SU-DHL-6 (cell line): ENCODE data around the gene CCDC85A.

Experiments
- EZH2phosphoT487 ChIP-seq: fragments of 200-600 bp; sonication (generic), shearing (Covaris generic); conservative IDR thresholded peaks from 2 replicates; pipeline ENCODE4 v1.6.1; 2018; ENCODE audit warnings: mild to moderate bottlenecking, antibody characterized with exemption, low read length, moderate library complexity, mixed read lengths
- TF ChIP-seq, protein P1 (sequence below): fragments of 200-600 bp; sonication (generic); IDR thresholded peaks from one replicate; pipeline ENCODE4 v1.5.1; 2017; ENCODE audit warnings: antibody characterized with exemption, mild to moderate bottlenecking, low read length, moderate library complexity; ENCODE audit not compliant: insufficient read depth, poor library complexity, severe bottlenecking

DNA sequence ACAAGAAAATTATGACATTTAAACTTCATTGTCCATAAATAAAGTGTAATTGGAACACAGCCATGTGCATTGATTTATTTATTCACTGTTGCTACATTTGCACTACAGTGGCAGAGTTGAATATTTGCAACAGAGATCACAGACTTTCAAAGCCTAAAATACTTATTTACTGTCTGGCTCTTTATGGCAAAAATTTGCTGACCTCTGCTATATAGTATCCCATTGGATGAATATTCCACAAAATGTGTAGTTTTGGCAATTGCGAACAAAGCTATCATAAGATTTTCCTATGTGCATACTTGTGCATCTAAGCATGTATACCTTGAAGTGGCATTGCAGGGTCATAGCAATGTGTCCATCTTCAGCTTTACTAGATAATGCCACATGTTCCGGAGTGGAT lies 32.1 kb downstream of the CCDC85A start:
- TF ChIP-seq, protein P1, sequence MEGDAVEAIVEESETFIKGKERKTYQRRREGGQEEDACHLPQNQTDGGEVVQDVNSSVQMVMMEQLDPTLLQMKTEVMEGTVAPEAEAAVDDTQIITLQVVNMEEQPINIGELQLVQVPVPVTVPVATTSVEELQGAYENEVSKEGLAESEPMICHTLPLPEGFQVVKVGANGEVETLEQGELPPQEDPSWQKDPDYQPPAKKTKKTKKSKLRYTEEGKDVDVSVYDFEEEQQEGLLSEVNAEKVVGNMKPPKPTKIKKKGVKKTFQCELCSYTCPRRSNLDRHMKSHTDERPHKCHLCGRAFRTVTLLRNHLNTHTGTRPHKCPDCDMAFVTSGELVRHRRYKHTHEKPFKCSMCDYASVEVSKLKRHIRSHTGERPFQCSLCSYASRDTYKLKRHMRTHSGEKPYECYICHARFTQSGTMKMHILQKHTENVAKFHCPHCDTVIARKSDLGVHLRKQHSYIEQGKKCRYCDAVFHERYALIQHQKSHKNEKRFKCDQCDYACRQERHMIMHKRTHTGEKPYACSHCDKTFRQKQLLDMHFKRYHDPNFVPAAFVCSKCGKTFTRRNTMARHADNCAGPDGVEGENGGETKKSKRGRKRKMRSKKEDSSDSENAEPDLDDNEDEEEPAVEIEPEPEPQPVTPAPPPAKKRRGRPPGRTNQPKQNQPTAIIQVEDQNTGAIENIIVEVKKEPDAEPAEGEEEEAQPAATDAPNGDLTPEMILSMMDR = no peak
- no peak for TF ChIP-seq EZH2phosphoT487
